Gastroesophageal sphincter (tissue), 3 donors: ENCODE data around the gene CRACR2A.

Source experiments
- EP300 ChIP-seq: sonication (generic); formaldehyde crosslinking; IDR thresholded peaks from one replicate; pipeline ENCODE4 v1.6.1; 2017; ENCODE audit warnings: antibody characterized with exemption, mild to moderate bottlenecking
- POLR2AphosphoS5 ChIP-seq: sonication (generic); formaldehyde crosslinking; IDR thresholded peaks from one replicate; pipeline ENCODE4 v1.6.1; 2017; ENCODE audit warnings: antibody characterized with exemption
- TF ChIP-seq, protein P1 (sequence below), 4 experiments: fragments of 200-600 bp in 2 of 4; fragments of 450-650 bp in 2 of 4; sonication (generic) in 1 of 4; IDR thresholded peaks; one replicate each; pipeline ENCODE4 v1.5.1; 2017 to 2019; ENCODE audit warnings: antibody characterized with exemption in 4 of 4, mild to moderate bottlenecking in 2 of 4, moderate library complexity in 2 of 4

GRCh38 chr12:3712209-3712992 is 40.5 kb downstream of the CRACR2A start:
- TF ChIP-seq POLR2AphosphoS5 (no peak), EP300 (no peak)
- TF ChIP-seq, protein P1, sequence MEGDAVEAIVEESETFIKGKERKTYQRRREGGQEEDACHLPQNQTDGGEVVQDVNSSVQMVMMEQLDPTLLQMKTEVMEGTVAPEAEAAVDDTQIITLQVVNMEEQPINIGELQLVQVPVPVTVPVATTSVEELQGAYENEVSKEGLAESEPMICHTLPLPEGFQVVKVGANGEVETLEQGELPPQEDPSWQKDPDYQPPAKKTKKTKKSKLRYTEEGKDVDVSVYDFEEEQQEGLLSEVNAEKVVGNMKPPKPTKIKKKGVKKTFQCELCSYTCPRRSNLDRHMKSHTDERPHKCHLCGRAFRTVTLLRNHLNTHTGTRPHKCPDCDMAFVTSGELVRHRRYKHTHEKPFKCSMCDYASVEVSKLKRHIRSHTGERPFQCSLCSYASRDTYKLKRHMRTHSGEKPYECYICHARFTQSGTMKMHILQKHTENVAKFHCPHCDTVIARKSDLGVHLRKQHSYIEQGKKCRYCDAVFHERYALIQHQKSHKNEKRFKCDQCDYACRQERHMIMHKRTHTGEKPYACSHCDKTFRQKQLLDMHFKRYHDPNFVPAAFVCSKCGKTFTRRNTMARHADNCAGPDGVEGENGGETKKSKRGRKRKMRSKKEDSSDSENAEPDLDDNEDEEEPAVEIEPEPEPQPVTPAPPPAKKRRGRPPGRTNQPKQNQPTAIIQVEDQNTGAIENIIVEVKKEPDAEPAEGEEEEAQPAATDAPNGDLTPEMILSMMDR (IDR thresholded peaks at IDR 0.05), result no peak
